EH (cell line): ENCODE results near the gene SEC31A.
A peak's percentile ranks its signal among the peaks of the same experiment; 100 is the strongest.
"Not testable (repeated sequence)": the region's sequence is repeated elsewhere in the genome, so short reads cannot be mapped to it uniquely, and the experiment has no call there.

Source experiments
- DNase-seq: peaks from one replicate; pipeline ENCODE4 v3.0.0-alpha.2; 2015; ENCODE audit warnings: low read depth

Gene SEC31A

GRCh38 chr4:82898322-82899243, 7.6 kb upstream of the SEC31A start:
- DNase-seq = peak; percentile 92

GRCh38 chr4:82896755-82897154, 5.8 kb upstream of the SEC31A start:
- no peak for DNase-seq

- peak; percentile 13 for DNase-seq
Observed at GRCh38 chr4:82893942-82894341, 3.0 kb upstream of the SEC31A start.

GRCh38 chr4:82892467-82892802, 1.5 kb upstream of the SEC31A start:
- no peak for DNase-seq

- peak; percentile 49 for DNase-seq
Observed at GRCh38 chr4:82891707-82892466, 934 bp upstream of the SEC31A start.

GRCh38 chr4:82890528-82890900, 439 bp downstream of the SEC31A start:
- DNase-seq = no peak

GRCh38 chr4:82889287-82889686, 1.7 kb downstream of the SEC31A start:
- no peak for DNase-seq

GRCh38 chr4:82886147-82886942, 4.6 kb downstream of the SEC31A start:
- DNase-seq = no peak

- no peak for DNase-seq
Observed at GRCh38 chr4:82885410-82885809, 5.5 kb downstream of the SEC31A start.

GRCh38 chr4:82868572-82868971, 22.4 kb downstream of the SEC31A start:
- DNase-seq = no peak

GRCh38 chr4:82866706-82867385, 24.1 kb downstream of the SEC31A start:
- DNase-seq = peak; percentile 50

- peak; percentile 37 for DNase-seq
Observed at GRCh38 chr4:82866033-82866432, 24.9 kb downstream of the SEC31A start.

GRCh38 chr4:82865592-82865991, 25.4 kb downstream of the SEC31A start:
- peak; percentile 94 for DNase-seq

- DNase-seq = no peak
Observed at GRCh38 chr4:82864336-82864979, 26.5 kb downstream of the SEC31A start.

- no peak for DNase-seq
Observed at GRCh38 chr4:82861529-82861928, 29.4 kb downstream of the SEC31A start.

- not testable (repeated sequence) for DNase-seq
Observed at GRCh38 chr4:82860487-82860886, 30.5 kb downstream of the SEC31A start.

- DNase-seq = no peak
Observed at GRCh38 chr4:82852751-82853285, 38.1 kb downstream of the SEC31A start.

- peak; percentile 44 for DNase-seq
Observed at GRCh38 chr4:82851885-82852750, 38.8 kb downstream of the SEC31A start.

- no peak for DNase-seq
Observed at GRCh38 chr4:82851318-82851717, 39.6 kb downstream of the SEC31A start.

GRCh38 chr4:82850684-82851083, 40.3 kb downstream of the SEC31A start:
- DNase-seq = no peak
